ENCODE data around the gene IRAK2. TPM values are rescaled to one million over a fixed set of nuclear protein-coding genes. Genes with fewer than 3 reads are reported as not detected.
A peak's percentile ranks its signal among the peaks of the same experiment; 100 is the strongest.
"Not testable (repeated sequence)": the region's sequence is repeated elsewhere in the genome, so short reads cannot be mapped to it uniquely, and the experiment has no call there.

IRAK2 gene
- total RNA-seq, 2 donors from 2014 or later, result 1.7 to 1.8 TPM

DNA sequence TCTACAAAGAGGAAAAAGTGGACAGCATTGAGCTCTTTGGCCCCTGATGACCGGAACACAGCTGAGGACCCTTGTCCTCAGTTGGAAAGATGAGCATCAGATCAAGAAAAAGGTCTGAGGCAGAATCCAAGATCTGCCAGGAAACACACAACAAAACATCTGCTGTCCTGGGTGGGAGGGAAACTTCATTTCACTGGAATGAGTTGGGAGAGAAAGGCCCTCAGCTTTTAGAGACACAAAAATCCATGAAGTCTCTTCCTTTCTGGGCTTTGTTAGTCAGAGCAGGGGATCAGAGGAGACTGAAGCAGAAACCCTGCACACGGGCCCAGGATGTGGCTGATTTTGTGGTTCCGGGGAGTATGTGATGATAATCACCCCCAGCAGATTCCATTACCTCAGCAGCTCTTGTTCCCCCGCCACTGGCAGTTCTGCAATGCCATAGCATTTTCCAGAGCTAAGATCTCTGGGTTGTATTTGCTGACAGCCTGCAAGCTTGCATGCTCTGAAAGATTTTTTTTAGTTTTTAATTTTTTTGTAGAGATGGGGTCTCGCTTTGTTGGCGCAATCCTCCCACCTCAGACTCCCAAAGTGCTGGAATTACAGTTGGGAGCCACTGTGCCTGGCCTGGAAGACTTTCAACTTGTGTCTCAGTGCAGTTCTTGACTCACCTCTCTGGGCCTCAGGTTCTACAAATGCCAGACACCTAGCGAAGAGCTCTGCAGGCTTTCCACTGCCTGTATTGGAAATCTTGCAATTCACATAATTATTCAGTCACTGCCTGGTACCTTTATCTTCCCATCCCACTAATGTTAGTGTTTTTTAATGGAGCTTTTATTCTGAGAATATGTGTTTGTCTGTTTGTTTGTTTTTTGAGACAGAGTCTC, 77.7 kb downstream of the IRAK2 start:
- DNase-seq (no peak), ATAC-seq (peak; percentile 65 to 74)
- intact Hi-C loops (cut with DNase I), result no loop called here

DNA sequence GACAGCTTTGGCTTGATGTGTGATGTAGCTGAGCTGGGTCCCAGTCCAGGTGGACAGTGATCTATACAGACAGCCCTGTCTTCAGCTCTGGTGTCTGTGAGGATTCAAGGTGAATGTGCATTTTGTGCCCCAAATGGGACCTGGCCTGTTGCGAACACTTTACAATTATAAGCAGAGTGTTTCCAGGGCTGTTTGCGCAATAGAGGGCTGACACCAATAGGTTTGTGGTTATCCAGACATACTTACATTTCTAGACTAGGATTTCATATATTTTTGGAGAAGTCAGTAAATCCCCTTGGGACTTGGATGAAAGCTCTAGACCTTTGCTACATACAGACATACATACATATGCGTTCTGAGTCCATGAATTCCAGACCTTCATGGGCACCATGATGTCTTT, 79.3 kb downstream of the IRAK2 start:
- ATAC-seq (no peak), DNase-seq (no peak)
- intact Hi-C loops (cut with DNase I), result no loop called here

DNA sequence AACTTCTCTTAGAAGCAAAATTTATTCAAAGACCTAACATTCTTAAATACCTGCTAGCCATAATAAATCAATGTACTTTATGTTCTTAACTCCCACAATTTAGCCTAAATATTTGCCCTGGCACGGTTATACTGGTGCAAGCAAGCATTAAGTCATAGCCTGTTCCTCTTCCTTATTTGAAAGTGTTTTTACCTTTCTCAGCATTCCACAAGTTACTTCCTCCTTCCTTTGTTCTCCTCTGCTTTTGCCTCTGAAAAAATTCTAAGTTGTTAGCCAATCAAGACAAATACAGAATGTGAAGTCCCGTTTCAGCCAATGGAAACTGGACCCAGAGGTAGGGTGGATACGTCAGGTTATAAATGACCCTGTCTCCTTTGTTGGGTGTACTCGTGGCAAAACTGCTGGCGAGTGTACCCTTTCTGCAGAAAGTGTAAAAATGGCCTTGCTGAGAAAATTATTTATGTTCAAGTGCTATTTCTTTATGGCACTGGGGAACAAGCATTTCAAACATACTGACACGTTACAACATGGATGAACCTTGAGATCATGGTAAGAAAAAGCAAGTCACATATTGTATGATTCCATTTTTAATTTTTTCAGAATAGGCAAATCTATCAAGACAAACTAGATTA, 80.5 kb downstream of the IRAK2 start:
- intact Hi-C loops (cut with DNase I), result no loop called here
- DNase-seq (no peak), ATAC-seq (no peak)

DNA sequence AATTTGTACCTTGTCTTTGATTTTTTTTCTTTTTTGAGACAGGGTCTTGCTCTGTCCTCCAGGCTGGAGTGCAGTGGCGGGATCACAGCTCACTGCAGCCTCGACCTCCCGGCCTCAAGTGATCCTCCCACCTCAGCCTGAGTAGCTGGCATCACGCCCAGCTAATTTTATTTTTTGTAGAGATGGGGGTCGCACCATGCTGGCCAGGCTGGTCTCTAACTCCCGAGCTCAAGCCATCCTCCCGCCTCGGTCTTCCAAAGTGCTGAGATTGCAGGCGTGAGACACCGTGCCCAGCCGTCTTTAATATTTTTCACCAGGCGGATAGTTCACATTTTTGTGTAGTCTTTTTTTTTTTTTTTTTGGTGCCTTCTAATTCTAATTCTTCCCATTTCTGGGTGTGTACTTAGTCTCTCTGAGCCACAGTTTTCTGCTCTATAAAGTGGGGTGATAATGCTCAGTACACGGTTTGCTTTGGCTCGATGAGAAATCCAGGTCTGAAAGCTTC, 83.0 kb downstream of the IRAK2 start:
- ATAC-seq (no peak), DNase-seq (no peak)
- intact Hi-C loops (cut with DNase I), result no loop called here

DNA sequence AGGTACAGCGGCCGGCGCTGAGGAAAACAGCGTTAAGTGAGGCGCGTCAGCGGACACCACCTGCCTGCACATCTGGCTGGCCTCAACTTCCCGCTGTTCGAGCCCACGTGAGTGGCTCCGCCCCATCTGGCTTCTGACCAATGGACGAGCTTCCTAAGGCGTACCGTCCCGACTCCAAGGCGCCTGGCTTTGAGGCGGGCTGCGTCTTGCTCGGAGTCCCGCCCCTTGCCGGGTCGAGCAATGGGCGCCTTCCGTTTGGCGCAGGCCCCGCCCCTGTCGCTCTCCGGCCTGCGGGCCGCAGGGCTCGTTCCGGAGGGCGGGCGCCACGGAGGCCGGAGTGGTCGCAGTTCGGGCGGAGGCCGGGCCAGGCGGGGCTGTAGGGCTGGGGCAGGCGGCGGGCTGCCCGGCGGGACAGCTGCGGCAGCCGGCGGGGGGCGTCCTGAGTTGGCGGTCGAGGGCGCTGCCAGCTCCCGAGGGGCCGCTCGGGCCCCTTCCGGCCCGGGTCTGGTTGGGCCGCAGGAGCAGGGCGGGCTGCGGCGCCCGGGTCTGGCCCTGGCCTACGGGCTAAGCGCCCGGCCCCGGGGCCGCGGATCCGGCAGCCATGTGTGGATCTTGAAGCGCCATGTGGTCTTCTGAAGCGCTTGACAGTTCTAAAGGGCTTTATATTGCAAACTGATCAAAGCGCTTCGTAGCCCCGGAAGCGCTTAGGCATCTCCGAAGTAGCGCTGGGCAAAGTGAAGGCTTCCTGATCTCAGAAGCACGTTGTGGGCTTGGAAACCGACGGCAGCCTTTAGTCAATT, 83.7 kb downstream of the IRAK2 start, which contains the start of gene TATDN2:
TATDN2 (plus strand) TSS at position 276 of the 800 bp plus-strand sequence. CDS start 742 bp downstream, outside the sequence.
- peak; percentile 98 for DNase-seq
- intact Hi-C loops (cut with DNase I), result no loop called here

DNA sequence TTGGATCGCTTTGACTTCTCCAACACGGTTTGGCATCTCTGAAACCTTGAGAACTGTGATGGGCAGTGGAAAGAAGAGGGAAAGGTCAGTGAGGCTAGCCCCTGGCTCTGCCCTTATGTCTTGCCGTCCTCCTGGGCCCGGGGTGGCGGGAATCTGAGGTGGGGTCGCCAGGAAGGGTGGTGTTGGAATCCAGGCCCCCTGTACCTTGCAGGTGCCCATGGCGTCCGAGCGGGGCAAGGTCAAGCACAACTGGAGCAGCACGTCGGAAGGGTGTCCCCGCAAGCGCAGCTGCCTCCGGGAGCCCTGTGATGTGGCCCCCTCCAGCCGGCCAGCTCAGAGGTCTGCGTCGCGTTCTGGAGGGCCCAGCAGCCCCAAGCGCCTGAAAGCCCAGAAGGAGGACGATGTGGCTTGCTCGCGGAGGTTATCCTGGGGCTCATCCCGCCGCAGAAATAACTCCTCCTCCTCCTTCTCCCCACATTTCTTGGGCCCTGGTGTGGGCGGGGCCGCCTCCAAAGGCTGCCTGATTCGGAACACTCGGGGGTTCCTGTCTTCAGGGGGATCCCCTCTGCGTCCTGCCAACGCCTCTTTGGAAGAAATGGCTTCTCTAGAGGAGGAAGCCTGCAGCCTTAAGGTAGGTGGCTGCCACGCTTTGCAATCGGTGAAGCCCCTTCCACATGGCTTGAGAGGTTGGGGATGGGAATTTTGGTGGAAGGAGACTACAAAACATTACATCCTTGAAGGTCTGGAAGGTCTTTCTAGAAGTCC, 84.4 kb downstream of the IRAK2 start:
- peak in 1 of 2 donors; percentile 10 for ATAC-seq
- intact Hi-C loops (cut with DNase I), result no loop called here
- peak; percentile 40 for DNase-seq

More for the DNA sequence above, 83.7 kb downstream of the IRAK2 start, which contains the start of gene TATDN2:
- ATAC-seq, result peak; percentile 98 to 99

DNA sequence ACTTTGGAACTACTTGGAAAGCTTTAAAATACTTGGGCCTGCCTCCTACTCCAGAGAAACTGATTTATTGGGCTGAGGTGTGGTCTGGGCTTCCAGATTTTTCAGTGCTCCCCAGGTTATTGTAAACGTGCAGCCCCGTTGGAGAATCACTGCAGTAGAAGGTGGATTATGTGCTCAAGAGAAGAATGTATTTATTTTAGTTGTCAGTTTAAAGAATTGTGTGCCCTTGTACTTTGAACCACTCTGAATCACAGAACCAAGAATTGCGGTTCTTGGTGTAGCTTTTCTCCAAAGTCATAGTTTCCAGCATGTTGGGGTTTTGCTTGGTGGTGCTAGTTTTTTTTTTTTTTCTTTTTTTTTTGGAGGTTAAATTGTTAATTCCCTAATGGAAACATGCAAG, 85.1 kb downstream of the IRAK2 start:
- ATAC-seq (no peak), DNase-seq (no peak)
- intact Hi-C loops (cut with DNase I), result no loop called here

DNA sequence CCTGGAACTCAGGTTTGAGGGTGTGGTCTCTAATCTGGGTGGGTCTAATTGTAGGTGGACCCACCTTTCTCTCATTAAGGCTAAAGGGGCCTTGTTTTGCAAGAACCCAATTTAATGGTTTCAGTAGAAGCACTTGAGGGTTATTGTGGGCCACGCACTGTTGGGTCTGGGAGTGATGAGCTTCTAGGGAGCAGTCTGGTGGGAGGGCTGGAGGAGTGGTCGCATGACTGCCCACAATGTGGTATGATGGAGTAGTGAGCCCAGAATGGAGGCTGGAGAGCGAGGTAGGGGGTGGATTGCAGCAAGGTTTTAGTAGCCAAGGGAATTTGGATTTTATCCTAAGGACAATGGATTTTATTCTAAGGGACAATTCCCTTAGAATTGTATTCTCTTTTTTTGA, 86.3 kb downstream of the IRAK2 start:
- intact Hi-C loops (cut with DNase I), result no loop called here
- ATAC-seq, result no peak
- DNase-seq, result no peak

DNA sequence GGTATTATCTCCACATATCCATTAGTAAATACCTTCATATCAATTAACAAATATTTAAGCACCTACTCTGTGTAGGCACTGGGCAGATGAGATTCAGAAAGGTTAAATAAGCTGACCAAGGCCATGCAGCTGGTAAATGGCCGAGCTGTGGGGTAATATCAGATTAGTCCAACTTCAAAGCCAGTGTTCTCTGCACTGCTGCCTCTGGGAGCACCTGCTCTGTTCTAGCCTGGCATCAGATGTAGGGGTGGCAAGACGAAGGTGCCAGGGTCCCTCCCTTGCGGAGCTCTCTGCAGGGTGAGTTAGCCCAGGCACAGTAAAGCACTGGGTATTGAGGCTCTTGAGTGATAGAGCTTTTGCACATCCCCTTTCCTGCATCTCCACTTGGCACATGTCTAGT, 89.0 kb downstream of the IRAK2 start:
- intact Hi-C loops (cut with DNase I), result no loop called here
- no peak for ATAC-seq
- DNase-seq, result no peak

DNA sequence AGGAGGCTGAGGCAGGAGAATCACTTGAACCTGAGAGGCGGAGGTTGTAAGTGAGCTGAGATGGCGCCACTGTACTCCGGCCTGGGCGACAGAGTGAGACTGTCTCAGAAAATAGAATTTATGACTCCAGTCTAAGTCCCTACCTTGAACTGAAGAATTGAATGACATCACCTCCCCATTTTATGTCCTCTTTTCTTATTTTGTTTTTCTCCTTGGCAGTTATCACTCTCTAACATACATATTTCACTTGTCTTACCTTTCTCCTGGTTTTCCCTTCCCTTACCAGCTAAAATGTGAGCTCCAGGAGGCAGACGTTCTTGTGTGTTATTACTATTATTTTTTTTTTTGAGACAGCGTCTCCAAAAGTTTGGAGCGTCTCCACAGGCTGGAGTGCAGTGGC, 91.1 kb downstream of the IRAK2 start:
- intact Hi-C loops (cut with DNase I), result no loop called here
- no peak for ATAC-seq
- DNase-seq, result no peak

DNA sequence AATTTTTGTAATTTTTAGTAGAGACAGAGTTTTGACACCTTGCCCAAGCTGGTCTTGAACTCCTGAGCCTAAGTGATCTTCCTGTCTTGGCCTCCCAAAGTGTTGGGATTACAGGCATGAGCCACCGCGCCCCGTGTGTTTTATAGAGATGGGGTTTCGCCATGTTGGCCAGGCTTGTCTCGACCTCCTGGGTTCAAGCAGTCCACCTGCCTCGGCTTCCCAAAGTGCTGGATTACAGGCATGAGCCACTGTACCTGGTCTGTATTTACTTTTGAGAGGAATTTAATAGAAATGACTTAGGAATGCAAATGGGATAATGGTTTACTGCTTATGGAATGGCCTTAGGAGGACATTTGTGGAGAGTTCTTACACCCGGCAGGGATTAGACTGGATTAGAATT, 94.3 kb downstream of the IRAK2 start:
- intact Hi-C loops (cut with DNase I), result no loop called here
- DNase-seq (no peak), ATAC-seq (no peak)

DNA sequence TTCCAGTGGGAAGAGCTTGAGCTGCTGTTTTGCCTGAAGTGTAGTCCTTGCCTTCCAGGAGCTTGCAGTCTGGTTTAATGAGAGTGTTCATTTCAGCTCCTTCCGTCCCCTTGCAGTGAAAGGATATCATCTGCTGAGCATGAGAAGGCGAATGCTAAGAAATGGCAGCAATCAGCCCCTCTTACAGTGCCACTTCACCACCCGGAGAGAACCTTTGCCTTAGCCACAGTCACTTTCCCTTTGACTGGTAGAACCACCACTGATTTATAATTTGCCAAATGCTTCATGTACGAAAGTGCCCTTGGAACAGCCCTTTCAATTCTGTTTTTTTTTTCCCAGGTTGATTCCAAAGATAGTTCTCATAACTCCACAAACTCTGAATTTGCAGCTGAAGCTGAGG, 95.1 kb downstream of the IRAK2 start:
- no peak for ATAC-seq
- intact Hi-C loops (cut with DNase I), result no loop called here
- DNase-seq, result no peak

DNA sequence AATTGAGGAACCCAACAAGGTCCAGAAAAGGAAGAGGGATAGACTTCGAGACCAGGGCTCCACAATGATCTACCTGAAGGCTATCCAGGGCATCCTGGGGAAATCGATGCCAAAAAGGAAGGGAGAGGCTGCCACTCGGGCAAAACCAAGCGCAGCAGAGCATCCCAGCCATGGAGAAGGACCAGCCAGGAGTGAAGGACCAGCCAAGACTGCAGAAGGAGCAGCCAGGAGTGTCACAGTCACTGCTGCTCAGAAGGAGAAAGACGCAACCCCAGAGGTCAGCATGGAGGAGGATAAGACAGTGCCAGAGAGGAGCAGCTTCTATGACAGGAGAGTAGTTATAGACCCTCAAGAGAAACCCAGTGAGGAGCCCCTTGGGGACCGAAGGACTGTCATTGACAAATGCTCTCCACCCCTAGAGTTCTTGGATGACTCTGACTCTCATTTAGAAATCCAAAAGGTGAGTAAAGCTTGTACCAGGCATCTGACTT, 95.5 kb downstream of the IRAK2 start:
- ATAC-seq (no peak), DNase-seq (no peak)
- intact Hi-C loops (cut with DNase I), result no loop called here

DNA sequence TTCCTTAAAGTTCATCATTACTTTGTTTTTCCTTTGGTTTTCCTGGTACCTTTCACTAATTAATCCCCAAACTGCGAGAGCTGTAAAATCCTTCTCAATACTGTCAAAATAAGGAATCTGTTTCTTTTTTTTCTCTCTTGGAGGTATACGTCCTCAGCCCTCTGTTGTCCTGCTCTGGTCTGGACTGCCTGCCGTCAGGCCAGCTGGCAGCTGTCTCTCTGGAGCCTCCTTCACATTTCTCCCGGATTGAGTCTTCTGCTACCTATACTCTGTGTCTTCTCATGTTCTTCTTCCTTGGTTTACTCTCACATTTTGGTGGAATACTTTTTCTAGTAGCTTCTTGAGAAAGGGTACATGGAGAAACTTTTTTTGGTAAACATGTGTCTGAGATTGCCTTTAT, 97.3 kb downstream of the IRAK2 start:
- peak in 1 of 2 donors; percentile 22 for ATAC-seq
- intact Hi-C loops (cut with DNase I), result no loop called here
- no peak for DNase-seq

DNA sequence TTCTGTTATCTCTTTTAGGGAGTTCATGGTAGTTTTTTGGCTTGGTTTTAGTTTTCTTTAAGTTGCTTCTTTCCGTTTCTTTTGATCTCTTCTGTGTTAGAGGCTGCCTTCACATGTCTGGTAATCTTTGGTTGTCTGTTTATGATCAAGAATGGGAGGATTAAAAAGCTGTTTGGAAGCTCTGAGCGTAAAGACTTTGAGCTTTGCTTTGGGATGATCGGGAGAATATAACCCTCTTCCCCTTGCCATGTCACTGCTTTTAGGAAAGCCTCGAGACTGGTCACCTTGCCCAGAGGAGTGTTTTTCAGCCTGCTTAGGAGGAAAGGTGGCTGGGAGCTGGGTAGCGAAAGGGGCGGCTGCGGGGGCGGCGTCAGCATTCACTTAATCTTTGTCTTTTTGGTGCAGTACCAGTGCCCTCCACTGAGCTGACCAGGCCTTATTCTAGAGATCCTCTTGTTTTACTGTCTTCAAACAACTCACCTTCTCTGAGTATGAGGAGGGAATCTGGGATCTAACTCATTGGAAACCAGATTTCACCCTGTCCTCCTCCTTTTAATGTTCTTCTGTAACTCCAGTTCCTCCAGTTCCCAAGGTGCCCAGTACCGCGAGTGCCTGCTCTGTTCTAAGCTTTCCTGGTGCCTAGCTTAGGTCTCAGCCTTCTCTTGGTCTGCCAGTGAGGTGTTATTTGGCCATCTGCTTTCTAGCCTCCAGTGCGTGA, 99.1 kb downstream of the IRAK2 start:
- intact Hi-C loops (cut with DNase I), result no loop called here
- peak; percentile 84 to 91 for ATAC-seq
- peak; percentile 42 for DNase-seq

DNA sequence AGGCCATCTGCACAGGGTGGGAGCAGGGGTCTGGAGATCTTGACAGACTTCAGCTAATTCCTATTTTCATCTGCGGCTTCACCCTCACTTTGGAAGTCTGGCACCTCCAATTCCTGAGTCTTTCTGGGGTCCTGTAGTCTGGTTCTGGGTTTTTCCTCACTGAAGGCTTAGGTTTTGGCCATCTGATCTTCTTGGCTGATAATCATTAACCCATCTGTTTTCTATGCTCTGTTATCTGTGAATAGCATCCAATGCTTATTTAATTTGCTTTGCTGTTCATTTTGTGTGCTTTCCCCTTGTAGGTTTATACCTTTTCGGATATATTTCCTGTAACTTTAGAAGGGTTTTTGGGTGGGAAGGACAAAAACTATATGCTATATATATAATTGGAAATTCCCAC, 101.1 kb downstream of the IRAK2 start:
- ATAC-seq, result no peak
- intact Hi-C loops (cut with DNase I), result no loop called here
- DNase-seq, result no peak

DNA sequence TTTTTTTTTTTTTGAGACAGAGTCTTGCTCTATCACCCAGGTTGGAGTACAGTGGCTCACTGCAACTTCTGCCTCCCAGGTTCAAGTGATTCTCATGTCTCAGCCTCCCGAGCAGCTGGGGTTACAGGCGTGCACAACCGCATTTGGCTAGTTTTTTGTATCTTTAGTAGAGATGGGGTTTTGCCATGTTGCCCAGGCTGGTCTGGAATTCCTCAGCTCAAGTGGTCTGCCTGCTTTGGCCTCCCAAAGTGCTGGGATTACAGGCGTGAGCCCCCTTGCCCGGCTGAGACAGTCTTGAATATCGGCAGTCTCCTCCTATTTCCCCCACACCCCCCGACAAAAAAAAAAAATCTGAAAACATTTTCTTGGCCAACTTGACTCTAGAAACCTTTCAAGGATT, 102.2 kb downstream of the IRAK2 start:
- intact Hi-C loops (cut with DNase I); ATAC-seq; DNase-seq: not testable (repeated sequence)

DNA sequence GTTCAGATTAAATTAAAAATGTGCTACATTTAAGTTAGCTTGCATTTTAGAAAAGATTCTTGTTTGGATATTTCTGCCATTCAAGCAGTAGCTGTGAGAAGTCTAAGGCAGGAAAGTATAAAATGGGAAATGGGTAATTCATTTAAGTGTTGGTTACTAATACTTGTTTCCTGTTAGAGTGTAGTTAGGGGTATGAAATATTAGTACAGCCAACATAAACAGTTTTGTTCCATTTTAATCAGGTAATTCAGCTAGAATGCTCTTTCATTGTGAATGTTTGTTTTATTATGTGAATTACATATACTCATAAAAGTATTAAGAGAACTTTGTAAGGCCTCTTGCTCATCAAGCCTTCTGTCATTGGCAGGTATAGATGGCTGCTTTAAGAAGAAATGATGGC, 103.4 kb downstream of the IRAK2 start:
- intact Hi-C loops (cut with DNase I), result no loop called here
- ATAC-seq (no peak), DNase-seq (no peak)

Data from left cardiac atrium (tissue), 4 donors.